HCT116 (cell line): Measurements from ENCODE around the gene LMX1A. TPM values are rescaled to one million over a fixed set of nuclear protein-coding genes. Genes with fewer than 3 reads are reported as not detected.

Experiments
- ATAC-seq: fragments of 200-7000 bp; cut with Tn5 transposase; 2 replicates; pipeline ENCODE4 v1.9.1; 2020; ENCODE audit warnings: mild to moderate bottlenecking, moderate library complexity
- BruUV-seq: library from RNA; stranded (reverse); fragments of 400-500 nt; replicated peaks from 2 replicates; lab custom pipeline; 2021; lab: Mats Ljungman, UMichigan
- CTCF ChIA-PET: fragments of 300-600 bp; sonication (Branson Sonifier 250); formaldehyde crosslinking; loops from one replicate; lab custom pipeline; 2021; ENCODE audit warnings: antibody characterized with exemption; lab: Charles Lee
- POLR2A ChIA-PET: fragments of 300-600, 350-600 bp; sonication (Branson Sonifier 250); formaldehyde crosslinking; loops from one replicate; lab custom pipeline; 2021; ENCODE audit warnings: antibody characterized with exemption; lab: Charles Lee
- RAD21 ChIA-PET, 2 experiments: fragments of 300-600 bp; sonication (Branson Sonifier 250); formaldehyde crosslinking; loops; one replicate each; lab custom pipeline; 2023; ENCODE audit warnings: low total read pairs in 2 of 2; ENCODE audit not compliant: uncharacterized antibody in 2 of 2, unreplicated experiment in 2 of 2, low non-redundant PET in 1 of 2; lab: Charles Lee
- DNase-seq: peaks from one replicate; pipeline ENCODE4 v3.0.0-alpha.2; 2010; ENCODE audit warnings: low read depth, low spot score
- H2AFZ ChIP-seq: fragments of 200-600 bp; shearing (Covaris generic), sonication (generic); 2 replicates; pipeline ENCODE4 v1.6.1; 2017; ENCODE audit warnings: low read depth, mixed run types, mixed read lengths, antibody characterized with exemption, low read length; ENCODE audit not compliant: poor library complexity, severe bottlenecking
- H3K27ac ChIP-seq: 2 replicates; pipeline ENCODE4 v1.5.1; 2012; ENCODE audit warnings: low read depth, low read length
- H3K27me3 ChIP-seq: fragments of 200-600 bp; sonication (generic); 2 replicates; pipeline ENCODE4 v1.6.1; 2016; ENCODE audit warnings: mixed run types, low read length, mixed read lengths; ENCODE audit not compliant: insufficient read depth
- H3K36me3 ChIP-seq, 2 experiments: fragments of 200-500 bp in 1 of 2; fragments of 200-600 bp in 1 of 2; sonication (Bioruptor generic) in 1 of 2; sonication (generic) in 1 of 2; 2 replicates each; pipeline versions ENCODE4 v1.5.1 to v1.6.1; 2014 to 2016; ENCODE audit warnings: low read length in 2 of 2, inconsistent platforms in 1 of 2, mixed read lengths in 1 of 2, mixed run types in 1 of 2; ENCODE audit not compliant: insufficient read depth in 2 of 2, control insufficient read depth in 1 of 2
- H3K4me1 ChIP-seq, 2 experiments: fragments of 200-600 bp in 1 of 2; sonication (generic) in 1 of 2; 2 replicates each; pipeline versions ENCODE4 v1.5.1 to v1.6.1; 2012 to 2017; ENCODE audit warnings: low read length in 2 of 2, inconsistent platforms in 1 of 2, mild to moderate bottlenecking in 1 of 2, mixed read lengths in 1 of 2, mixed run types in 1 of 2, moderate library complexity in 1 of 2; ENCODE audit not compliant: insufficient read depth in 2 of 2, control insufficient read depth in 1 of 2
- H3K4me2 ChIP-seq: fragments of 200-600 bp; sonication (generic); 2 replicates; pipeline ENCODE4 v1.6.1; 2017; ENCODE audit warnings: mixed run types, low read length, mixed read lengths
- H3K4me3 ChIP-seq, 2 experiments: fragments of 200-600 bp in 1 of 2; sonication (generic) in 1 of 2; replicated peaks in 1 of 2; 2 replicates each; pipeline ENCODE4 v1.5.1; 2011 to 2016; ENCODE audit warnings: low read length in 2 of 2, control low read depth in 1 of 2, low read depth in 1 of 2, mild to moderate bottlenecking in 1 of 2, mixed read lengths in 1 of 2, mixed run types in 1 of 2
- H3K79me2 ChIP-seq: fragments of 200-600 bp; sonication (generic); 2 replicates; pipeline ENCODE4 v1.6.1; 2017; ENCODE audit warnings: mild to moderate bottlenecking, mixed run types, low read length, moderate library complexity, mixed read lengths; ENCODE audit not compliant: insufficient read depth
- H3K9ac ChIP-seq: fragments of 200-600 bp; sonication (generic); 2 replicates; pipeline ENCODE4 v1.6.1; 2016; ENCODE audit warnings: low read length, mixed read lengths
- H3K9me2 ChIP-seq: fragments of 200-600 bp; sonication (generic), shearing (Covaris generic); 2 replicates; pipeline ENCODE4 v1.6.1; 2017; ENCODE audit warnings: mixed run types, mild to moderate bottlenecking, moderate library complexity; ENCODE audit not compliant: insufficient read depth
- H3K9me3 ChIP-seq, 2 experiments: fragments of 200-500 bp in 1 of 2; fragments of 200-600 bp in 1 of 2; sonication (Bioruptor generic) in 1 of 2; sonication (generic) in 1 of 2; 2 replicates each; pipeline ENCODE4 v1.6.1; 2014 to 2017; ENCODE audit warnings: low read length in 2 of 2, mixed read lengths in 2 of 2, inconsistent platforms in 1 of 2, low read depth in 1 of 2, mild to moderate bottlenecking in 1 of 2, mixed run types in 1 of 2, moderate library complexity in 1 of 2; ENCODE audit not compliant: control insufficient read depth in 1 of 2, insufficient read depth in 1 of 2
- H4K20me1 ChIP-seq: fragments of 200-600 bp; sonication (generic), shearing (Covaris generic); 2 replicates; pipeline ENCODE4 v1.6.1; 2017; ENCODE audit warnings: mixed run types, mild to moderate bottlenecking, moderate library complexity; ENCODE audit not compliant: insufficient read depth
- CEBPB ChIP-seq: IDR thresholded peaks from 2 replicates; pipeline ENCODE4 v1.6.1; 2012; ENCODE audit warnings: low read depth
- EGR1 ChIP-seq: IDR thresholded peaks from 2 replicates; pipeline ENCODE4 v1.6.1; 2012; ENCODE audit warnings: low read depth
- ELF1 ChIP-seq: IDR thresholded peaks from 2 replicates; pipeline ENCODE4 v1.6.1; 2012; ENCODE audit warnings: low read depth, borderline replicate concordance
- EZH2phosphoT487 ChIP-seq: fragments of 200-600 bp; IDR thresholded peaks from 2 replicates; pipeline ENCODE4 v1.6.1; 2018; ENCODE audit warnings: antibody characterized with exemption, borderline replicate concordance
- FOSL1 ChIP-seq: IDR thresholded peaks from 2 replicates; pipeline ENCODE4 v1.6.1; 2012; ENCODE audit warnings: low read depth
- JUND ChIP-seq: IDR thresholded peaks from 2 replicates; pipeline ENCODE4 v1.6.1; 2012
- POLR2AphosphoS5 ChIP-seq: IDR thresholded peaks from 2 replicates; pipeline ENCODE4 v1.6.1; 2011; ENCODE audit warnings: mild to moderate bottlenecking, low read depth, low read length, moderate library complexity
- RAD21 ChIP-seq: IDR thresholded peaks from 2 replicates; pipeline ENCODE4 v1.6.1; 2012; ENCODE audit warnings: low read depth, mild to moderate bottlenecking
- TCF7L2 ChIP-seq: IDR thresholded peaks from 2 replicates; pipeline ENCODE4 v1.7.0; 2011; ENCODE audit warnings: borderline replicate concordance, inconsistent platforms; ENCODE audit not compliant: insufficient read depth, insufficient read length; ENCODE audit errors: extremely low read depth
- YY1 ChIP-seq: IDR thresholded peaks from 2 replicates; pipeline ENCODE4 v1.6.1; 2011; ENCODE audit warnings: low read length, low read depth, moderate library complexity, mild to moderate bottlenecking; ENCODE audit not compliant: insufficient replicate concordance; ENCODE audit errors: extremely low read depth
- ZFX ChIP-seq: fragments of 450-650 bp; IDR thresholded peaks from 2 replicates; pipeline ENCODE4 v1.6.1; 2017
- ZNF274 ChIP-seq: fragments of 200-500 bp; sonication (Bioruptor generic); IDR thresholded peaks from 2 replicates; pipeline ENCODE4 v1.6.1; 2014; ENCODE audit warnings: mild to moderate bottlenecking, low read depth, low read length, inconsistent platforms
- intact Hi-C: fragments of 100-400 bp; cut with micrococcal nuclease; formaldehyde crosslinking; loops from 2 replicates; pipeline ENCODE4 v1.10.0; 2022
- total RNA-seq: library from RNA; stranded (reverse); gene quantifications from one replicate; pipeline ENCODE4 v1.2.1, GENCODE V29; 2021; ENCODE audit not compliant: unreplicated experiment
- TF ChIP-seq, protein P1 (sequence below), 3 experiments: fragments of 200-600 bp in 1 of 3; sonication (generic) in 1 of 3; IDR thresholded peaks in 2 of 3; conservative IDR thresholded peaks in 1 of 3; 2 replicates each; pipeline ENCODE4 v1.5.1; 2012 to 2017; ENCODE audit warnings: low read depth in 2 of 3, low read length in 2 of 3, antibody characterized with exemption in 1 of 3, borderline replicate concordance in 1 of 3, control low read depth in 1 of 3, mild to moderate bottlenecking in 1 of 3, mixed read lengths in 1 of 3, mixed run types in 1 of 3, moderate library complexity in 1 of 3; ENCODE audit not compliant: insufficient read depth in 1 of 3
- TF ChIP-seq, protein P2 (sequence below): IDR thresholded peaks from 2 replicates; pipeline ENCODE4 v1.6.1; 2012
- TF ChIP-seq, protein P3 (sequence below): IDR thresholded peaks from 2 replicates; pipeline ENCODE4 v1.6.1; 2012; ENCODE audit warnings: low read depth

The LMX1A gene
- total RNA-seq, 1 experiment from 2014 or later: not detected

DNA sequence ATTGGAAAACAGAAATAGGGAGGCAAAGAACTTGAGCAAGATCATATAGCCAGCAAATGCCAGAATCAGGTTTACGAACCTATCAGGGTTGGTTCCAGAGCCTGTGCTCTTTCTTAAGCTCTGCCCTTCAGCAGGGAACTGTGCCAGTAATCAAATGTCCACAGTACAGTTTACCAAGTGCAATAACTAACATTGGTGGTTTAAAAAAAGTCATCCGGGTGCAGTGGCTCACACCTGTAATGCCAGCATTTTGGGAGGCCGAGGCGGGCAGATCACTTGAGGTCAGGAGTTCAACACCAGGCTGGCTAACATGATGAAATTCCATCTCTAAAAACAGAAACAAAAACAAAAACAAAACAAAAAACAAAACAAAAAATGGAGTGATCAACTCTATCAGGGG is 182.7 kb downstream of the LMX1A start:
- Histone ChIP-seq H3K9ac (no peak overlapping the region), H3K9me2 (no peaks in the 10 kb centered on the region), H2AFZ (no peak overlapping the region), H3K9me3 (no peaks in the 10 kb centered on the region), H3K27me3 (peaks cover 23% of the 10 kb centered on the region; the same call in 1 of the 2 replicates)
- RAD21 ChIA-PET: no interaction called here
- intact Hi-C loops: no loop called here
- TF ChIP-seq, protein P1, sequence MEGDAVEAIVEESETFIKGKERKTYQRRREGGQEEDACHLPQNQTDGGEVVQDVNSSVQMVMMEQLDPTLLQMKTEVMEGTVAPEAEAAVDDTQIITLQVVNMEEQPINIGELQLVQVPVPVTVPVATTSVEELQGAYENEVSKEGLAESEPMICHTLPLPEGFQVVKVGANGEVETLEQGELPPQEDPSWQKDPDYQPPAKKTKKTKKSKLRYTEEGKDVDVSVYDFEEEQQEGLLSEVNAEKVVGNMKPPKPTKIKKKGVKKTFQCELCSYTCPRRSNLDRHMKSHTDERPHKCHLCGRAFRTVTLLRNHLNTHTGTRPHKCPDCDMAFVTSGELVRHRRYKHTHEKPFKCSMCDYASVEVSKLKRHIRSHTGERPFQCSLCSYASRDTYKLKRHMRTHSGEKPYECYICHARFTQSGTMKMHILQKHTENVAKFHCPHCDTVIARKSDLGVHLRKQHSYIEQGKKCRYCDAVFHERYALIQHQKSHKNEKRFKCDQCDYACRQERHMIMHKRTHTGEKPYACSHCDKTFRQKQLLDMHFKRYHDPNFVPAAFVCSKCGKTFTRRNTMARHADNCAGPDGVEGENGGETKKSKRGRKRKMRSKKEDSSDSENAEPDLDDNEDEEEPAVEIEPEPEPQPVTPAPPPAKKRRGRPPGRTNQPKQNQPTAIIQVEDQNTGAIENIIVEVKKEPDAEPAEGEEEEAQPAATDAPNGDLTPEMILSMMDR (IDR thresholded peaks at IDR 0.05 in 2 of 3, conservative IDR thresholded peaks at IDR 0.05 in 1 of 3; ENCODE audit: borderline replicate concordance in 1 of 3, insufficient read depth in 1 of 3, low read depth in 2 of 3, low read length in 2 of 3): no peak
- TF ChIP-seq ZFX: no peak
- no peak for TF ChIP-seq TCF7L2
- no peak for TF ChIP-seq JUND
- TF ChIP-seq CEBPB: no peak
- TF ChIP-seq, protein P2, sequence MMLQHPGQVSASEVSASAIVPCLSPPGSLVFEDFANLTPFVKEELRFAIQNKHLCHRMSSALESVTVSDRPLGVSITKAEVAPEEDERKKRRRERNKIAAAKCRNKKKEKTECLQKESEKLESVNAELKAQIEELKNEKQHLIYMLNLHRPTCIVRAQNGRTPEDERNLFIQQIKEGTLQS: no peak
- no peak for TF ChIP-seq ELF1
- no peak for TF ChIP-seq EZH2phosphoT487
- TF ChIP-seq RAD21: no peak
- TF ChIP-seq YY1: no peak
- TF ChIP-seq FOSL1: no peak
- no peak for TF ChIP-seq EGR1
- TF ChIP-seq ZNF274: no peak
- no peak for TF ChIP-seq POLR2AphosphoS5
- TF ChIP-seq, protein P3, sequence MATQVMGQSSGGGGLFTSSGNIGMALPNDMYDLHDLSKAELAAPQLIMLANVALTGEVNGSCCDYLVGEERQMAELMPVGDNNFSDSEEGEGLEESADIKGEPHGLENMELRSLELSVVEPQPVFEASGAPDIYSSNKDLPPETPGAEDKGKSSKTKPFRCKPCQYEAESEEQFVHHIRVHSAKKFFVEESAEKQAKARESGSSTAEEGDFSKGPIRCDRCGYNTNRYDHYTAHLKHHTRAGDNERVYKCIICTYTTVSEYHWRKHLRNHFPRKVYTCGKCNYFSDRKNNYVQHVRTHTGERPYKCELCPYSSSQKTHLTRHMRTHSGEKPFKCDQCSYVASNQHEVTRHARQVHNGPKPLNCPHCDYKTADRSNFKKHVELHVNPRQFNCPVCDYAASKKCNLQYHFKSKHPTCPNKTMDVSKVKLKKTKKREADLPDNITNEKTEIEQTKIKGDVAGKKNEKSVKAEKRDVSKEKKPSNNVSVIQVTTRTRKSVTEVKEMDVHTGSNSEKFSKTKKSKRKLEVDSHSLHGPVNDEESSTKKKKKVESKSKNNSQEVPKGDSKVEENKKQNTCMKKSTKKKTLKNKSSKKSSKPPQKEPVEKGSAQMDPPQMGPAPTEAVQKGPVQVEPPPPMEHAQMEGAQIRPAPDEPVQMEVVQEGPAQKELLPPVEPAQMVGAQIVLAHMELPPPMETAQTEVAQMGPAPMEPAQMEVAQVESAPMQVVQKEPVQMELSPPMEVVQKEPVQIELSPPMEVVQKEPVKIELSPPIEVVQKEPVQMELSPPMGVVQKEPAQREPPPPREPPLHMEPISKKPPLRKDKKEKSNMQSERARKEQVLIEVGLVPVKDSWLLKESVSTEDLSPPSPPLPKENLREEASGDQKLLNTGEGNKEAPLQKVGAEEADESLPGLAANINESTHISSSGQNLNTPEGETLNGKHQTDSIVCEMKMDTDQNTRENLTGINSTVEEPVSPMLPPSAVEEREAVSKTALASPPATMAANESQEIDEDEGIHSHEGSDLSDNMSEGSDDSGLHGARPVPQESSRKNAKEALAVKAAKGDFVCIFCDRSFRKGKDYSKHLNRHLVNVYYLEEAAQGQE: no peak
- TF ChIP-seq, all 23 proteins: peak for 0
- Histone ChIP-seq H4K20me1 (no peaks in the 10 kb centered on the region), H3K36me3 (no peaks in the 10 kb centered on the region), H3K27ac (no peak overlapping the region), H3K4me3 (no peak overlapping the region), H3K79me2 (no peaks in the 10 kb centered on the region), H3K4me1 (no peaks in the 10 kb centered on the region), H3K4me2 (no peak overlapping the region)
- ChIA-PET CTCF (no interaction called here), POLR2A (no interaction called here)
- BruUV-seq: no TSS peak
- ATAC-seq (no peak), DNase-seq (no peak)
